NCI-H510A treated with DMSO at 0.1 percent for 48 hours (cell line): ENCODE measurements around the gene GPR176.

Experiments
- DNase-seq: peaks from one replicate; lab custom pipeline; 2025; lab: John Stamatoyannopoulos, UW

Gene GPR176

GRCh38 chr15:39782441-39783138 lies 137.5 kb downstream of the GPR176 start, which contains the start of gene FSIP1:
FSIP1 (minus strand) TSS chr15:39782841; CDS start chr15:39776524, 6,317 bp downstream.
- peak; percentile 64 for DNase-seq

- DNase-seq = no peak
These were observed 138.1 kb downstream of the GPR176 start for GRCh38 chr15:39781967-39782302.

DNA sequence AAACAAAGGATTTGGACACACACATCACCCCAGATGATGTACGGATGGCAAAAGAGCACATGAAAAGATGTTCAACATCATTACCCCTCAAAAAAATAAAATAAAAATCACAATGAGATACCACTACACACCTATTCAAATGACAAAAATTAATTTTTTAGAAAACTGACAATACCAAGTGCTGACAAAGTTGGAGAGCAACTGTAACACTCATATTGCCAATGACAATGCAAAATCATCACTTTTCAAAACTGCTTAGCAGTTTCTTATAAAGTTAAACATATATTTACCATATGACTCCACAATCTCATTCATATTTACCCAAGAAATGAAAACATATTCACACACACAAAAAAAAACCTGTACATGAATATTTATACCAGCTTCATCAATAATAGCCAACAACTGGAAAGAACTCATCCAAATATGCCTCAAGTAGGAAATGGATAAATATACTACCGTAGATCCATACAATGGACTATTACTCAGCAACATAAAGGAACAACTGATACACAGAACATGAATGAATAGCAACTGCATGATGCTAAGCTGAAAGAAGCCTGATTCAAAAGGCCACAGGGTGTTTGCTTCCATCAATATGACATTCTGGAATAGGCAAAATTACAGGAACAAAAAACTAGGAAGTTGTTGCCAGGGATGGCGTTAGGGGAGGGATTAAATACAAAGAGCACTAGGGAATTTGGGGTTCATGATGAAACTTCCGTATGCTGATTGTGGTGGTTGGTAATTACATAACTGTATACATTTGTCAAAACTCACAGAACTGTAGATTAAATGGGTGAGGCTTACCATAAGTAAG lies 138.7 kb downstream of the GPR176 start:
- no peak for DNase-seq

GRCh38 chr15:39778021-39778420 lies 142.0 kb downstream of the GPR176 start:
- DNase-seq = no peak

DNA sequence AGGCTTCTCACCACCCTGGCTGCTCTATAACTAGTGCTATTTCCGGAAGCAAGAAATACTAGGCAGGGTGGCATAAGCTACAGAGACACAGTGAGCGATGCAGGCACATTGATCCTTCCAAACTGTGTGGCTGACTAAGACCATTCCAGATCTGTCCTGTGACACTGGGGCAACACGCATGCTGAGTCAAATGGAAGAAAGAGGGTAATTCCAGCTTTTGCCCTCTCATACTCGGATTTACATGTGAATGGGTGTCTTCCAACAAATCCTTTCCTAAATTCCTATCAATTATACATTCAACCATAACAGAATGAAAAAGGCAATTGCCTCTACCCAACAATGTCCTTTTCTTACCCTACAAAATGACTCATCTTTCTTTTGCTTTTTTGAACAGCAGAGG lies 142.6 kb downstream of the GPR176 start:
- DNase-seq = no peak

GRCh38 chr15:39776068-39776467 lies 144.0 kb downstream of the GPR176 start:
- no peak for DNase-seq

DNA sequence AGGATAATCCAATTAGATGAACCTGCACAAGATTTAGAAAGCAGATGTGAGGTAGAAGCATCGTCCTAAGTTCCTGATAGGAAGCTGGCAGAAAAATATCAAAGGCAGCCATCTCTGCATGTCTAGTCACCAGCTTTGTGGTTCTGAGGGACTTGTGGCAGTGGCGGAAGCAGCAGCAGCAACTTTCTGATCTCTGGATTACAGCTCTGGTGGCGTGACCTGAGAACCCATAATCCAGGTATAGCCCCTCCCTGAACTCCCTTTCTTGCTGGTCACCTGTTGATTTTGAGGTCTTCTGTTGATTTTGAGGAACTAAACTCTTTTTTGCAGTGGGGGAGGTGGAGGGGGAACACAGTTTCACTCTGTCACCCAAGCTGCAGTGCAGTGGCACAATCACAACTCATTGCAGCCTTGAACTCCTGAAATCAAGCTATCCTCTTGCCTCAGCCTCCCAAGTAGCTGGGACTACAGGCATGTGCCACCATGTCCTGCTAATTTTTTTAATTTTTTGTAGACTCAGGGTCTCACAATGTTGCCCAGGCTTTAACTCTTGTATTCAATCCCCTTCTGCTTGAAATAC lies 145.3 kb downstream of the GPR176 start:
- DNase-seq = no peak

DNA sequence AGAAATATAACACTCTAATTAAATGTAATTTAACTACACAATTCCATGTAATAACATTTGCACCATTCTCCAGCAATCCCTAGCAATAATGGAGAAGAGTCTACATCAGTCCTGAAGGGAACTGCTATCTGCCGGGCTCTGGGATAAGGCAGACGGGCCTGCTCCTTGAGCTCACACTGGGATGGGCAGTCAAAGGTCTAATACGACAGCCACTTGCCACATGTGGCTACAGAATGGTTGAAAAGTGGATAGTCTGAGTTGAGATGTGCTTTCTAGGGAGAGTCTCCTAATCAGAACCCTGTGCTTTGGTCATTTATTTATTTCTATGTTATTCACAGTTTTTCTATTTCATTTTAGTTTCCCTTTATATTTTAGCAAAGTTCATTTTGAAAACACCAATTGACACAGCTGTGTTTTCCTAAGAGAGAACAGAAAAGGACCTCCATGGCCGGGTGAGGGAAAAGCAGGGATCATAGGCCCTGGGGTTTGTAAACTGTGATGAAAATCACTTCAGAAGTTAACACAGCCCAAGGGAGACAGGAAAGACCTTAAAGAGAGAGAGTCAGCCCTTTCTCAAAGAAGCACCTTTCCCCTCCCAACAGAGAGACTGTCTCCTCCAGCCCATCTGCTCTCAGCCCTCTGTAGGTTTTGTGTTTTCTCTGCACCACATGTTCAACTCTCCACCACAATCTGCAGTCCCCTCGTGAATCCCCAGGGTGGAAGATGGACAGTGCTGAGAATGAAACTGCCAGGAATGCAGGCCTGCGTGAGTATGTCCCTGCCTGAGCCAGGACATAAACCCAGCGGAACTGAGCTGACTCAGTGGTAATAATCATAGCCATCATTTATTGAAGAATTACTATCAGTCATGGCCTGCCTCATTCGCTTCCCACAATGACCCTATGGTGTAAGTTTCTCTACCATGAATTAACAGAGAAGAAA lies 149.0 kb downstream of the GPR176 start:
- DNase-seq = no peak

GRCh38 chr15:39767921-39768320 lies 152.1 kb downstream of the GPR176 start:
- DNase-seq = no peak

DNA sequence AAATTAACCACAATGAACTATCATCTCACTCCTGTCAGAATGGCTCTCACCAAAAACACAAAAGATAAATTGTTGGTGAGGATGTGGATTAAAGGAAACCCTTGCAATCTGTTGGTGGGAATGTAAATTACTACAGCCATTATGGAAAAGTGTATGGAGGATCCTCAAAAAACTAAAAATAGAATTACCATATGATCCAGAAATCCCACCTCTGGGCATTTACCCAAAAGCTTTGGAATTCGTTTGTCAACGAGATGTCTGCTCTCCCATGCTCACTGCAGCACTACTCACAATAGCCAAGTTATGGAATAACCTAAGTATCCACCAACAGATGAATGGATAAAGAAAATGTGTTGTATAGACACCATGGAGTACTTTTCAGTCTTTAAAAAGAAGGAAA lies 159.1 kb downstream of the GPR176 start:
- DNase-seq = no peak

DNA sequence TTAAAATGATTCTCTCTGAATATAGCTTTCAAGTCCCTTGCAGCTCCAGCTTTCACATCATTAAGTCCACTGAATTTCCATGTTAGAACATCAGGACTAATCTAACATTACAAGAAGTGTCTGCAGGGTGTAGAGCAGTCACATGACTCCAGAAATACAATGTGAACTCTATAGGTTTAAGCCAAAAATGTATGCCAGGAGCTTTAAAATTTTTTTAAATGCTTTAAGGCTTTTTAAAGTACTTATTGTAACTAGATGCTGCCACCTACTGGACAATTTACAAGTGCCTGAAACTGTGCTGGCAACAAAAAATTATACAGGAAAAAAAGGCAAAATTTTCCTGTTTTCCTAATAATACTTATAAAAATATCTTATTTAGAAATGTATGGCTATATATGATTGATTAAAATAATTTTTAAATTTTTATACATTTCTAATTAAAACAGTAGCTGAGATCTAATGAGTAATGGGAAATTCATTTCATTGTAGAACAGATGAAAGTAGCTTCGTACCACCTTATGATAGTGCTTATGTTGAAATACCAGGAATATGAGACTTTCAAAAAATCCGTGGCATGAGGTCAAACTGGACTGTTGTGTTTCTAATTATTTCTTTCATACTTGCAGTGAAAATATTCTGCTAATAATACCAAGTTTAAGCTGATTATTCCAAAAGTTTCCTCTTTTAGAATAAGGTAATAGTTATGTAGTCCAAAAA lies 163.1 kb downstream of the GPR176 start:
- DNase-seq = peak; percentile 35

DNA sequence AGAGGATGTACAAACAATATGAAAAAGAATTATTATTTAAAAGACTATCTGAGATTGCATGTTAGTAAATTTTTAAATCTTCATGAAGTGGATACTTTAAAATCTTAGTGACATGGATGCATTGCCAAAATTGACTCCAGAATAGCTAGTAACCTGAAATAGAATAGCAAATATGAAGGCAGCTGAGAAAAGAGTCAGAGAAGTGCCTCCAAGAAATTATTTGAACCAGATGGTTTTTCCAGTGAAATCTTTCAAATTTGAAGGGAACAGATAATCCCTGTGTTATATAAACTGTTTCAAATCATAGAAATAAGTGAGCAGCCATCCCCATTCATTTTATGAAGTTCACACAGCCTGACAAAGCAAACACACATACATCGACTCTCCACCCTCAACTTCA lies 167.1 kb downstream of the GPR176 start:
- DNase-seq = no peak

DNA sequence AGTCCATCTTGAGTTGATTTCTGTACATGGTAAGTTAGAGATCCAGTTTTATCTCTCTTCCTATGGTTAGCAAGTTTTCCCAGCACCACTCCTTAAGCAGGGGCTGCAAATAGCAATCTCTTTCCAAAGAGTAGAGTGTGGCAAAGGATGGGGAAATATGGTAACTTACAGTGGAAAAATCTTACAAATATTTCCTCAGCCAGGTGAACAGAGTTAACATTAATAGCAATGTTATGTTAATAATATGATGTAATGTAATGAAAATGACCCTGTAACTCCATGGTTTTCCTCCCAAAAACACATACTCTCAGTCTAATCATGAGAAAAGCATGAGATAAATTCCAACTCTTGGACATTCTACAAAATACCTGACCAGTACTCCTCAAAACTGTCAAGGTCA lies 167.8 kb downstream of the GPR176 start:
- no peak for DNase-seq
